ENCODE data around the gene ZNF341.
"Not testable (repeated sequence)": the region's sequence is repeated elsewhere in the genome, so short reads cannot be mapped to it uniquely, and the experiment has no call there.

The ZNF341 gene

GRCh38 chr20:33730946-33731692 is 677 bp upstream of the ZNF341 start:
- DNase-seq, result no peak

DNA sequence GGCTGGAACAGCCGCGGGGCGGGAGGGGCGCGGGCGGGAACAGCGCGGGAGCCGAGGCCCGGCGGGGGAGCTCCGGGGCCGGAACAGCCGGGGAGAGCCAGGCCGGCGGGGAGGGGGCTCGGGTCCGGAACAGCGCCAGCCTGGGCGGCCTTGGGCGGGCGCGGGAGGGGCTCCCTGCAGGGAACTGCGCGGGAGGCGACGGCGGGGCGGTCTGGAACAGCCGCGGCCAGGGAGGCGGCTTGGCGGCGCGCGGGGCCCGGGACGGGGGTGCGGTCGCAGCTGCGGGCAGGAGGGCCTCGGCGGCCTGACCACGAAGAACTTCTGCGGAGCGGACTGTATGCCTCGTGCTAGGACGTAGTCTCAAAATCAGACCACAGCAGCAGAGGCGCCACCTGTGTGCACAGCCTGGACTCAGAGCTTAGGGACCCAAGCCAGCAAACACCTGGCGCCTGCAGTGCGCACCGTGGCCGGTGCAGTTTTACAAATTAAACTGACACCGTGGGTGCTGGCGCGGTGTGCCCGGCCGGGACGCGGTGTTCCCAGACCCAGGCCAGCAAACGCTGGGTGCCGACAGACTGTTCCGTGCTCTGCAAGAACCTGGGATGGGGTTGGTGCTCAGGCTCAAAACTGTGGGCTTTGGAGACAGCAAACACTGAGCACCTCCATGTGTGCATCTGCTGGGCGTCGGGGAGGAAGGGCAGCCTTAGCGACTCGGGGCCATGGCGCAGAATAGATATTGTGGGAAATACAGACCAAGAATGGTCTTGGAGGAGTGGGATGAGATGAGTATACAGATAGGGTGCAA is 572 bp downstream of the ZNF341 start:
- no peak for DNase-seq

- DNase-seq, result peak; percentile 88 to 91
Observed at GRCh38 chr20:33733654-33734576, 2.1 kb downstream of the ZNF341 start.

DNA sequence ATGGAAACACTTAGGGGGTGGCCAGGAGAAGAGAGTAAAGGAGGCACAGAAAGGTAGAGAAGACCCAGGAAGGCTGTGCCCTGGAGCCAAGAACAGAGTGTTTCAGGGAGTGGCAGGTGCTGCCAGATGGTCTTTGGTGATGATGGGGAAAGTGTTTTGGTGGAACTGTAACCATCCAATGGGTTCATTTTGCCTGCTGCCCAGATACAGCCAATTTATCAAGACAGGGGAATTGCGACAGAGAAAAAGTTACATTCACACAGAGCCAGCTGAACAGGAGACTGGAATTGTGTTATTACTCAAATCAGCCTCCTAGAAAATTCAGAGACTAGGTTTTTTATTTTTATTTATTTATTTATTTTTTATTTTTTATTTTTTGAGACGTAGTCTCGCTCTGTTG is 5.2 kb downstream of the ZNF341 start:
- DNase-seq, result no peak

GRCh38 chr20:33739493-33739892 is 7.7 kb downstream of the ZNF341 start:
- DNase-seq, result no peak

- DNase-seq, result no peak
Observed at GRCh38 chr20:33740189-33740588, 8.4 kb downstream of the ZNF341 start.

DNA sequence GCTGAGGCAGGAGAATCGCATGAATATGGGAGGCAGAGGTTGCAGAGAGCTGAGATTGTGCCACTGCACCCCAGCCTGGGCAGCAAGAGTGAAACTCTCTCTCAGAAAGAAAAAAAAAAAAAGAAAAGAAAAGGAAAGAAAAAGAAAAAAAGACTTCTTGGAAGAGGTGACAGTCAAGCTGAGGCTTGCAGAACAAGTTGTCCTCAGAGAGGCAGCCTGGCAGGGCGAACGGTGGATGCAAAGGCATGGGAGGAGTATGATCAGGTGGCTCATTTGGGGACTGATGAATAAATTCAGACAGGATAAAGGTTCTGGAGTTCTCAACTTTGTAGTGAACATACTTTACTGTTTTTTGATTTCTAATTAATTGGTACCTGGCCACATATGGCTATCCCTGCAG is 12.4 kb downstream of the ZNF341 start:
- no peak for DNase-seq

DNA sequence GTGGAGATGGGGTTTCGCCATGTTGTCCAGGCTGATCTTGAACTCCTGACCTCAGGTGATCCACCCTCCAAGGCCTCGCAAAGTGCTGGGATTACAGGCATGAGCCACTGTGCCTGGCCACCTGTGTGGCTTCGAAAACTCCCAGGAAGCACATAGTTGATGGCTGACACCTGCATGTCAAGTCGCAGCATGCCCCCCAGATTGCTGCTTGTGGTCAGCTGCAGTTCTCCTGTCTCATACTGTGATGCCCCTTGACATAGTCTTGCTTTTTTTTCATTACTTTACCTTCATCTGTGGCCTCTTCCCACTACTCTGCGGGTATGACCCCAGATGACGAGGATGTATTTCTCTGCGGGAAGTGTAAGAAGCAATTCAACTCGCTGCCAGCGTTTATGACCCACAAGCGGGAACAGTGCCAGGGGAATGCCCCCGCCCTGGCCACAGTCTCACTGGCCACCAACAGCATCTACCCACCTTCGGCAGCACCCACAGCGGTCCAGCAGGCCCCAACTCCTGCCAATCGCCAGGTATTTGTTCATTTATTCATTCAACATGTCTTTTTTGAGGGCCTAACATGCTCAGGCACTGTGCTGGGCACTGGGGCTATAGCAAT is 13.1 kb downstream of the ZNF341 start:
- DNase-seq, result no peak

GRCh38 chr20:33746325-33746998 is 14.7 kb downstream of the ZNF341 start:
- no peak for DNase-seq

GRCh38 chr20:33751775-33752174 is 20.0 kb downstream of the ZNF341 start:
- DNase-seq, result no peak

- DNase-seq, result no peak
Observed at GRCh38 chr20:33753143-33753542, 21.3 kb downstream of the ZNF341 start.

GRCh38 chr20:33753763-33754162 is 22.0 kb downstream of the ZNF341 start:
- DNase-seq, result no peak

DNA sequence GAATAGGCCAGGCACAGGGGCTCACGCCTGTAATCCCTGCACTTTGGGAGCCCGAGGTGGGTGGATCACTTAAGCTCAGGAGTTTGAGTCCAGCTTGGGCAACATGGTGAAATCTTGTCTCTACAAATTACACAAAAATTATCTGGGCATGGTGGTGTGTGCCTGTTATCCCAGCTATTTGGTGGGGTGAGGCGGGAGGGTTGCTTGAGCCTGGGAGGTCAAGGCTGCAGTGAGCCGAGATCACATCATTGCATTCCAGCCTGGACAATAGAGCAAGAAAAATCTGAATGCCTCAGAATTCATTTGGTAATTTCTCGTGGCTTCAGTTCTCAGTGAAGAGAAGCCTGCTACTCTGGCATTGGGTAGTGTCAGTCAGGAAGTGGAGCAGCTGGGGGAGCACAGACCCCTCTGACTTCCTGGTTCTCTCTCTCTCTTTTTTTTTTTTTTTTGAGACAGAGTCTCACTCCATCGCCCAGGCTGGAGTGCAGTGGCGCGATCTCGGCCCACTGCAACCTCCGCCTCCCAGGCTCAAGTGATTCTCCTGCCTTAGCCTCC is 24.2 kb downstream of the ZNF341 start:
- not testable (repeated sequence) for DNase-seq

GRCh38 chr20:33757046-33757445 is 25.2 kb downstream of the ZNF341 start:
- no peak for DNase-seq

- DNase-seq, result no peak
Observed at GRCh38 chr20:33757458-33757857, 25.7 kb downstream of the ZNF341 start.

DNA sequence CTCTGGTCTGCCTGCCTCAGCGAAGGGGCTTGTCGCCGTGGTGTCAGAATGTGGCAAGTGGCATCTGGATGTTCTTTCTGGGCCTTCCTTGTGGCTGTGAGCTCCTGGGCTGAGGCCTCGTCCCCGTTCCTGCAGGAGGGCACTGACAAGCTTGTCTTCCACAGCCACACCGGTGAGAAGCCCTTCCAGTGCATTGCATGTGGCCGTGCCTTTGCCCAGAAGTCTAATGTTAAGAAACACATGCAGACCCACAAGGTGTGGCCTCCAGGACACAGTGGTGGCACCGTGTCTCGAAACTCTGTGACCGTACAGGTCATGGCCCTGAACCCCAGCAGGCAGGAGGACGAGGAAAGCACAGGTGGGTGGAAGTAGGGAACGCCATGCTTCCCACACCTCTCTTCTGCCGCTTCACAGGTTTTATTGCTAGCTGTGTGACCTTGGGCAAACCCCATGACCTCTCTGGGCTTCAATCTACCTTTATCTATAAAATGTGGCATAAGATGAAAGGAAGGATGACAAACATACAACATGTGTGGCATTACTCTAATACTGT is 30.0 kb downstream of the ZNF341 start:
- DNase-seq, result no peak

DNA sequence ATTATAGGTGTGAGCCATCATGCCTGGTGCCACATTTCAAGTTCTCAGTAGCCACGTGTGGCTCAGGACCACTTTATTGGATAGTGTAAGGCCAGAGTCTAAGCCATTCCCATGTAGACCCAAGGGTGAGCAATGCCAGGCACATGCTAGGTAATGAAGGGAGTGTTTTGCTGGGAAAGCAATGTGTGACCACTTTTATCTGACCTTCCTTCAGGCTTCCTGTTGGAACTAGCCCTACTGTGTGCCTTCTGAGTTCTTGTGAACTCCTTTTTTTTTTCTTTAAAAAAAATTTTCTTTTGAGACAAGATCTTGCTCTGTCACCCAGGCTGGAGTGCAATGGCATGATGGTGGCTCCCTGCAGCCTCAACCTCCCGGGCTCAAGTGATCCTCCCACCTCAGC is 33.3 kb downstream of the ZNF341 start:
- DNase-seq, result no peak

DNA sequence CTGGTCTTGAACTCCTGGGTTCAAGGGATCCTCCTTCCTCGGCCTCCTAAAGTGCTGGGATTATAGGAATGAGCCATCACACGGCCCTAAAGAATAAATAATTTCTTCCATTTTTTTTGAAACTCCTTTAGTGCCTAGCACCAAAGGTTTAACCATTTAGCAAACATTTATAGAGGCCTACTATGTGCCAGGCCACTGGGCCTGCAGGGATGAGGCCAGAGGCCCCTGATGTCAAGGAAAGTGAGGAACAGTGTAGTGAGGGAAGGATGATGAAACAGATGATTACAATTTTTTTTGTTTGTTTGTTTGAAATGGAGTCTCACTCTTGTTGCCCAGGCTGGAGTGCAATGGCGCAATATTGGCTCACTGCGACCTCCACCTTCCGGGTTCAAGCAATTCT is 33.8 kb downstream of the ZNF341 start:
- DNase-seq, result no peak

- DNase-seq, result no peak
Observed at GRCh38 chr20:33766686-33767085, 34.9 kb downstream of the ZNF341 start.

DNA sequence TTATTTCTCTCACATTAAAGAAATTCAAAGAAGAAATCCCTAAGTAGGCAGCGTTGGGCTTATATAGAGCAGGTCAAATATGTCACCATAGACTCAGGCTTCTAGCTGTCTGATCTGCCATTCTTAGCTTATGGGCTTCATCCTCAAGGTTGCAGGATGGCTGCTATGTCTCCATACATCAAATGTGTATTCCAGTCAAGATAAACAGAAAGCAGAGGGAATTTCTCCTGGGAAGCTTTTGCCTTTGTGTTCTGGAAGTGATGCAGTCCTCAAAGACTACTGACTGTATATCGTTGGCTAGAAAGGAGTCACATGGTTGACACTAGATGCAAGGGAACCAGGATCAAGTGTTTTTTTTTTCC is 36.0 kb downstream of the ZNF341 start:
- no peak for DNase-seq

DNA sequence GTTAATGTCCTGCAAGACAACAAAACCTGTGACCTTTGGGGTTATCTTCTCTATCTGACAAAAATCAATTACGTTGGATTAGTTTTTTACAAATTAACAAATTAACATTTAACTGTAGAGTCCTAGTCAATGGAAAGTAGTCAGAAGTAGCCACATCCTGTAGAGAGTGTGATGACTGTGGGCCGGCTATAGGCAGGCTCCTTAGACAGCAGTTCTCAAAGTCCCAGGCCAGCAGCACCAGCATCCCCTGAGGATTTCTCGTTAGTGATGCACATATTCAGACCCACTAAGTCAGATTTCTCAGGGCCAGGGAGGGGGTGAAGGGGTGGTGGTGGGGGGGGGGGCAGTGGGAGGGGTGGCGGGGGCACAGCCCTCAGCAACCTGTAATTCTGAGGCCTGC is 37.2 kb downstream of the ZNF341 start:
- no peak for DNase-seq

Measured in inflammatory macrophage (primary cell).